ELR (cell line): ENCODE measurements around the gene ZNF697.
A peak's percentile ranks its signal among the peaks of the same experiment; 100 is the strongest.
"Not testable (repeated sequence)": the region's sequence is repeated elsewhere in the genome, so short reads cannot be mapped to it uniquely, and the experiment has no call there.

Source experiments
- DNase-seq: peaks from one replicate; pipeline ENCODE4 v3.0.0-alpha.2; 2015; ENCODE audit warnings: low read depth

Gene ZNF697

GRCh38 chr1:119647734-119648619 lies at the start of gene ZNF697:
Gene ZNF697, minus strand, starts transcription at chr1:119648266. Its CDS starts 22,166 bp downstream, at chr1:119626100.
- peak; percentile 98 for DNase-seq

GRCh38 chr1:119697598-119697997 lies 49.5 kb upstream of the ZNF697 start:
- DNase-seq, result no peak

GRCh38 chr1:119696863-119697262 lies 48.8 kb upstream of the ZNF697 start:
- DNase-seq, result not testable (repeated sequence)

- DNase-seq, result no peak
These were observed 41.4 kb upstream of the ZNF697 start for GRCh38 chr1:119689511-119689910.

GRCh38 chr1:119688810-119689209 lies 40.7 kb upstream of the ZNF697 start:
- no peak for DNase-seq

GRCh38 chr1:119687434-119688079 lies 39.5 kb upstream of the ZNF697 start:
- DNase-seq, result peak; percentile 32

GRCh38 chr1:119686661-119687060 lies 38.6 kb upstream of the ZNF697 start:
- no peak for DNase-seq

GRCh38 chr1:119683893-119684292 lies 35.8 kb upstream of the ZNF697 start:
- no peak for DNase-seq

- peak; percentile 51 for DNase-seq
These were observed 34.1 kb upstream of the ZNF697 start for GRCh38 chr1:119682141-119682540.

GRCh38 chr1:119681560-119681959 lies 33.5 kb upstream of the ZNF697 start:
- DNase-seq, result no peak

- DNase-seq, result no peak
These were observed 32.7 kb upstream of the ZNF697 start for GRCh38 chr1:119680723-119681122.

- no peak for DNase-seq
These were observed 32.1 kb upstream of the ZNF697 start for GRCh38 chr1:119680193-119680592.

GRCh38 chr1:119679223-119679622 lies 31.2 kb upstream of the ZNF697 start:
- no peak for DNase-seq

GRCh38 chr1:119676571-119677206 lies 28.6 kb upstream of the ZNF697 start:
- DNase-seq, result peak; percentile 28

GRCh38 chr1:119675349-119676345 lies 27.6 kb upstream of the ZNF697 start:
- DNase-seq, result peak; percentile 90

- DNase-seq, result peak; percentile 91
These were observed 26.8 kb upstream of the ZNF697 start for GRCh38 chr1:119674835-119675289.

GRCh38 chr1:119674111-119674526 lies 26.1 kb upstream of the ZNF697 start:
- DNase-seq, result peak; percentile 88

- peak; percentile 75 for DNase-seq
These were observed 25.3 kb upstream of the ZNF697 start for GRCh38 chr1:119673171-119673940.

GRCh38 chr1:119670898-119671297 lies 22.8 kb upstream of the ZNF697 start:
- DNase-seq, result no peak

- DNase-seq, result no peak
These were observed 19.1 kb upstream of the ZNF697 start for GRCh38 chr1:119667173-119667572.

- DNase-seq, result no peak
These were observed 16.0 kb upstream of the ZNF697 start for GRCh38 chr1:119664067-119664466.
